ENCODE results near the gene KCNMA1. TPM values are rescaled to one million over a fixed set of nuclear protein-coding genes. Genes with fewer than 3 reads are reported as not detected.

Gene KCNMA1
- total RNA-seq, 3 donors from 2014 or later (not counting 1 experiment from before 2014, with no cell fraction given): 0.40 to 1.8 (median 0.63) TPM

DNA sequence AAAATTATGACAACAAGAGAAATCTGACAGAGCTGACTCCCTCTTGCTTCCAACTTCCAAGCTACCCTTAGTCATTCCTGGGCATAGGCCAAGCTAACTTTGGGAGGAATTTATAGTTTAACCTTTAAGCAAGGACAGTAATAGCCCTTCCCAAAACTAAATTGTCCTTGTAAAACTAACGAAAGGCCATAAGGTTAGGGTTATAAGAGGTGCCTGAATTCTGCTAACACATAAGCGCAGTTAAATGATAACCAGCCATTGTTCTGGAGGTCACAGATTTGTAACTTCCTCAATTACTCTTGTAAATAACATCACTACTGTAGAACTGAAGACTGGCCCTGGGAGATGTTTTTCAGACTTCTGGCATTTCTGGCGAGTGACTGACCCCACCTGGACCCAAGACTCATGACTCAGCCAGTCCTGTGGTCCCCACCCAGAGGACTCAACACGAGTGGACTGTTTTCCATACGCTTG lies 481.2 kb downstream of the KCNMA1 start:
- Histone ChIP-seq H3K4me3 (ENCODE audit: low read length) (no peak overlapping the region), H3K27ac (ENCODE audit: low read length) (no peak overlapping the region), H3K36me3 (ENCODE audit: control insufficient read depth, insufficient read depth, low read length) (no peaks in the 10 kb centered on the region), H3K4me1 (ENCODE audit: control insufficient read depth, insufficient read depth, low read length) (no peaks in the 10 kb centered on the region), H3K9me3 (ENCODE audit: control insufficient read depth, insufficient read depth, low read length) (no peaks in the 10 kb centered on the region), H3K27me3 (ENCODE audit: control insufficient read depth, insufficient read depth, low read length) (no peaks in the 10 kb centered on the region)
- TF ChIP-seq, protein P1, sequence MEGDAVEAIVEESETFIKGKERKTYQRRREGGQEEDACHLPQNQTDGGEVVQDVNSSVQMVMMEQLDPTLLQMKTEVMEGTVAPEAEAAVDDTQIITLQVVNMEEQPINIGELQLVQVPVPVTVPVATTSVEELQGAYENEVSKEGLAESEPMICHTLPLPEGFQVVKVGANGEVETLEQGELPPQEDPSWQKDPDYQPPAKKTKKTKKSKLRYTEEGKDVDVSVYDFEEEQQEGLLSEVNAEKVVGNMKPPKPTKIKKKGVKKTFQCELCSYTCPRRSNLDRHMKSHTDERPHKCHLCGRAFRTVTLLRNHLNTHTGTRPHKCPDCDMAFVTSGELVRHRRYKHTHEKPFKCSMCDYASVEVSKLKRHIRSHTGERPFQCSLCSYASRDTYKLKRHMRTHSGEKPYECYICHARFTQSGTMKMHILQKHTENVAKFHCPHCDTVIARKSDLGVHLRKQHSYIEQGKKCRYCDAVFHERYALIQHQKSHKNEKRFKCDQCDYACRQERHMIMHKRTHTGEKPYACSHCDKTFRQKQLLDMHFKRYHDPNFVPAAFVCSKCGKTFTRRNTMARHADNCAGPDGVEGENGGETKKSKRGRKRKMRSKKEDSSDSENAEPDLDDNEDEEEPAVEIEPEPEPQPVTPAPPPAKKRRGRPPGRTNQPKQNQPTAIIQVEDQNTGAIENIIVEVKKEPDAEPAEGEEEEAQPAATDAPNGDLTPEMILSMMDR (IDR thresholded peaks at IDR 0.05): no peak
- H3K4me1 Mint-ChIP-seq: no peaks in the 10 kb centered on the region
- no peak for ATAC-seq
- intact Hi-C loops (cut with micrococcal nuclease): no loop called here
- H3K27ac Mint-ChIP-seq: no peak overlapping the region
- no peak overlapping the region for H3K4me3 Mint-ChIP-seq
- no peaks in the 10 kb centered on the region for H3K9me3 Mint-ChIP-seq
- 61% methylated on average over 4 of the region's 5 CpGs for WGBS (ENCODE audit: insufficient coverage)
- no peak for DNase-seq
- no peaks in the 10 kb centered on the region for H3K36me3 Mint-ChIP-seq
- peaks cover under 1 to 16% of the 10 kb centered on the region in 2 donors for H3K27me3 Mint-ChIP-seq (ENCODE audit: low read depth in 2 of 2)

DNA sequence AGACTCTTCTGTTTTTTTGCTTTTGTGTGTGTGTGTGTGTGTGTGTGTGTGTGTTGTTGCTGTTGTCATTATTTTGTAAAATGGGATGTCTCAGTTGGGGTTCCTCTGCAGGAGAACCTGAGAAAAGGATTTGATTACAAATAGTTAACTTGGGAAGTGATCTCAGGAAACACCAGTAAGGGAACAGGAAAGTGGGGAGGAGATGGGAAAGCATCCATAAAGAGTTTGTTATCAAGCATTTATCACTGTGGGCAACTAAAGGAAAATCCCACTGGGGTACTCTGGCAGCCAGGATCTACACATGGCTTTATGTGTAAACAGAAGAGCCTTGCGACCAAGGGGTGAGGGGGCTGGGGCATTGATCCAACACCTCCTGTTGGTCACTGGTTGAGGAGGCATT lies 485.4 kb downstream of the KCNMA1 start:
- WGBS (ENCODE audit: insufficient coverage): 100% methylated on average over 1 of the region's 1 CpG
- intact Hi-C loops (cut with micrococcal nuclease): no loop called here
- TF ChIP-seq, protein P1 (IDR thresholded peaks at IDR 0.05): no peak

DNA sequence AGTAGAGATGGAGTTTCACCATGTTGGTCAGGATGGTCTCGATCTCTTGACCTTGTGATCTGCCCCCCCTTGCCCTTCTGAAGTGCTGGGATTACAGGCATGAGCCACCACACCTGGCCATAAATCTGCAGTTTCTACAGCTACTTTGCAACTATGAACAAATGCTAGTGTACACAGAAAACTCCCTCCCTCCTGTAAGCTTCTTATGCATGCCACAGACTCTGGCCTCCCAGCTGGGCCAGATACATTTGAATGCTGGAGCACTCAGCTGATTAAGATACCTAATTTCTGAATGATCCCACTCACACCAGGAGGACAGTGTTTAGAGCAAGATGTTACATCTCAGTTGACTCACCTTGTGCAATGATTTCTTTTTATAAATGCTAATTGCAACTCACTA lies 486.2 kb downstream of the KCNMA1 start:
- H3K4me3 Mint-ChIP-seq: no peak overlapping the region
- H3K4me1 Mint-ChIP-seq: no peaks in the 10 kb centered on the region
- no peaks in the 10 kb centered on the region for H3K9me3 Mint-ChIP-seq
- Histone ChIP-seq H3K9me3 (ENCODE audit: control insufficient read depth, insufficient read depth, low read length) (no peaks in the 10 kb centered on the region), H3K36me3 (ENCODE audit: control insufficient read depth, insufficient read depth, low read length) (no peaks in the 10 kb centered on the region), H3K4me1 (ENCODE audit: control insufficient read depth, insufficient read depth, low read length) (no peaks in the 10 kb centered on the region), H3K4me3 (ENCODE audit: low read length) (no peak overlapping the region), H3K27ac (ENCODE audit: low read length) (no peak overlapping the region), H3K27me3 (ENCODE audit: control insufficient read depth, insufficient read depth, low read length) (no peaks in the 10 kb centered on the region)
- no peak for ATAC-seq
- TF ChIP-seq, protein P1 (IDR thresholded peaks at IDR 0.05): no peak
- 68% methylated on average over 1 of the region's 1 CpG for WGBS (ENCODE audit: insufficient coverage)
- no peak overlapping the region for H3K27ac Mint-ChIP-seq
- no peaks in the 10 kb centered on the region for H3K36me3 Mint-ChIP-seq
- H3K27me3 Mint-ChIP-seq (ENCODE audit: low read depth in 2 of 2): peaks cover 11 to 12% of the 10 kb centered on the region in 2 donors
- intact Hi-C loops (cut with micrococcal nuclease): no loop called here
- no peak for DNase-seq

More for the DNA sequence above, 485.4 kb downstream of the KCNMA1 start:
- DNase-seq (no peak), ATAC-seq (no peak)
- Histone ChIP-seq H3K9me3 (ENCODE audit: control insufficient read depth, insufficient read depth, low read length) (no peaks in the 10 kb centered on the region), H3K27me3 (ENCODE audit: control insufficient read depth, insufficient read depth, low read length) (no peaks in the 10 kb centered on the region), H3K4me3 (ENCODE audit: low read length) (no peak overlapping the region), H3K4me1 (ENCODE audit: control insufficient read depth, insufficient read depth, low read length) (no peaks in the 10 kb centered on the region), H3K27ac (ENCODE audit: low read length) (no peak overlapping the region), H3K36me3 (ENCODE audit: control insufficient read depth, insufficient read depth, low read length) (no peaks in the 10 kb centered on the region)
- Mint-ChIP-seq H3K36me3 (no peaks in the 10 kb centered on the region), H3K4me3 (no peak overlapping the region), H3K4me1 (no peaks in the 10 kb centered on the region), H3K9me3 (no peaks in the 10 kb centered on the region), H3K27ac (no peak overlapping the region), H3K27me3 (ENCODE audit: low read depth in 2 of 2) (peaks cover 11 to 12% of the 10 kb centered on the region in 2 donors)

DNA sequence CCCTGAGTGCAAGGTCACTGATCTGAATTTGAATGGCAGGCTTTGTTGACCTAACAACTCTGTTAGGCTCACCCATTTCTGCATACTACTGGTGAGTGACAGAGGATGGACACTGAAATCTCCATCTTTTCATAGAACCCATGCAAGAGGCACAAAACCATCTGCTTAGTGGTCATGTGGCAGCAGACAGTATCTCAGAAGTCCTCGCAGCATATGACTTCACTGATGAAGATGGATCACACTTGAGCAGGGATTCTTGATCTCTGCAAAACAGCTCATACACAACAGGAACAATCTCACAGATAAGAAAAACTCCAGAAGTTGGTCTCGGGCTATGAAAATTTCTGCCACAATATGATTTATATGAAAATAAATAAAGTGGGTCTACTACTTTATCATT lies 487.9 kb downstream of the KCNMA1 start:
- Mint-ChIP-seq H3K9me3 (no peaks in the 10 kb centered on the region), H3K27ac (no peak overlapping the region), H3K4me3 (no peak overlapping the region), H3K27me3 (ENCODE audit: low read depth in 2 of 2) (peaks cover 10 to 12% of the 10 kb centered on the region in 2 donors), H3K36me3 (no peaks in the 10 kb centered on the region), H3K4me1 (no peaks in the 10 kb centered on the region)
- Histone ChIP-seq H3K4me3 (ENCODE audit: low read length) (no peak overlapping the region), H3K36me3 (ENCODE audit: control insufficient read depth, insufficient read depth, low read length) (no peaks in the 10 kb centered on the region), H3K27me3 (ENCODE audit: control insufficient read depth, insufficient read depth, low read length) (no peaks in the 10 kb centered on the region), H3K9me3 (ENCODE audit: control insufficient read depth, insufficient read depth, low read length) (no peaks in the 10 kb centered on the region), H3K27ac (ENCODE audit: low read length) (no peak overlapping the region), H3K4me1 (ENCODE audit: control insufficient read depth, insufficient read depth, low read length) (no peaks in the 10 kb centered on the region)
- DNase-seq (no peak), ATAC-seq (no peak)
- TF ChIP-seq, protein P1 (IDR thresholded peaks at IDR 0.05): no peak
- intact Hi-C loops (cut with micrococcal nuclease): no loop called here
- WGBS (ENCODE audit: insufficient coverage): 93% methylated on average over 1 of the region's 2 CpGs
